RWPE1 (cell line): ENCODE measurements around the gene NXN.

Source experiments
- CTCF ChIA-PET: fragments of 350-600 bp; sonication (Branson Sonifier 250); formaldehyde crosslinking; extraction: SDS; loops from one replicate; lab custom pipeline; 2021; lab: Yijun Ruan, JAX
- POLR2A ChIA-PET: fragments of 400-600 bp; formaldehyde crosslinking; extraction: SDS; loops from one replicate; lab custom pipeline; 2020; ENCODE audit warnings: antibody characterized with exemption; ENCODE audit not compliant: low non-redundant PET; lab: Yijun Ruan, JAX
- DNase-seq: peaks from one replicate; pipeline ENCODE4 v3.0.0; 2012; ENCODE audit warnings: low spot score
- H3K27ac ChIP-seq: fragments of 450-650 bp; 2 replicates; pipeline ENCODE4 v1.5.1; 2017
- TF ChIP-seq, protein P1 (sequence below): fragments of 450-650 bp; conservative IDR thresholded peaks from 2 replicates; pipeline ENCODE4 v1.5.1; 2017; ENCODE audit warnings: low read depth, mild to moderate bottlenecking

NXN gene

GRCh38 chr17:1003972-1004768, 24.6 kb upstream of the NXN start:
- peak overlapping the region; percentile 78 for H3K27ac ChIP-seq
- TF ChIP-seq, protein P1, sequence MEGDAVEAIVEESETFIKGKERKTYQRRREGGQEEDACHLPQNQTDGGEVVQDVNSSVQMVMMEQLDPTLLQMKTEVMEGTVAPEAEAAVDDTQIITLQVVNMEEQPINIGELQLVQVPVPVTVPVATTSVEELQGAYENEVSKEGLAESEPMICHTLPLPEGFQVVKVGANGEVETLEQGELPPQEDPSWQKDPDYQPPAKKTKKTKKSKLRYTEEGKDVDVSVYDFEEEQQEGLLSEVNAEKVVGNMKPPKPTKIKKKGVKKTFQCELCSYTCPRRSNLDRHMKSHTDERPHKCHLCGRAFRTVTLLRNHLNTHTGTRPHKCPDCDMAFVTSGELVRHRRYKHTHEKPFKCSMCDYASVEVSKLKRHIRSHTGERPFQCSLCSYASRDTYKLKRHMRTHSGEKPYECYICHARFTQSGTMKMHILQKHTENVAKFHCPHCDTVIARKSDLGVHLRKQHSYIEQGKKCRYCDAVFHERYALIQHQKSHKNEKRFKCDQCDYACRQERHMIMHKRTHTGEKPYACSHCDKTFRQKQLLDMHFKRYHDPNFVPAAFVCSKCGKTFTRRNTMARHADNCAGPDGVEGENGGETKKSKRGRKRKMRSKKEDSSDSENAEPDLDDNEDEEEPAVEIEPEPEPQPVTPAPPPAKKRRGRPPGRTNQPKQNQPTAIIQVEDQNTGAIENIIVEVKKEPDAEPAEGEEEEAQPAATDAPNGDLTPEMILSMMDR = no peak
- POLR2A ChIA-PET = no interaction called here
- DNase-seq = no peak
- CTCF ChIA-PET = no interaction called here

DNA sequence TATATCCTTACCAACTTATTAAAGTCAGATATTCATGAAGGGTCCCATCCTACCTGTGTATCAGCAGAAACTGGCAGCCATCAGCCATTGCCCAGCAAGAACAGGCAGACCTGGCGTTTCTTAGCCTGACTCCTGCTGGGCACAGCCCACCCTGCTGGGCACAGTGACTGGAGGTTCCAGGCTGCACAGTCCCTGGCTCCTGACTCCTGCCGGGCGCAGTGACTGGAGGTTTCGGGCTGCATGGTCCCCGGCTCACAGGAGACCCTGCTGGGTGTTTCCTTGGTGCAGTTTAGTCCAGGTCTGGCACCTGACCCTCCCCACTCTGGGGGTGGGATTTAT, 24.0 kb upstream of the NXN start:
- TF ChIP-seq, protein P1 = no peak
- ChIA-PET CTCF (interaction anchor here (3.0 kb wide), 1 partner anchor 53 kb away, joined by 14 read pairs; no protein-coding TSS in a partner anchor), POLR2A (no interaction called here)
- H3K27ac ChIP-seq = peak overlapping the region; percentile 78
- DNase-seq = no peak

DNA sequence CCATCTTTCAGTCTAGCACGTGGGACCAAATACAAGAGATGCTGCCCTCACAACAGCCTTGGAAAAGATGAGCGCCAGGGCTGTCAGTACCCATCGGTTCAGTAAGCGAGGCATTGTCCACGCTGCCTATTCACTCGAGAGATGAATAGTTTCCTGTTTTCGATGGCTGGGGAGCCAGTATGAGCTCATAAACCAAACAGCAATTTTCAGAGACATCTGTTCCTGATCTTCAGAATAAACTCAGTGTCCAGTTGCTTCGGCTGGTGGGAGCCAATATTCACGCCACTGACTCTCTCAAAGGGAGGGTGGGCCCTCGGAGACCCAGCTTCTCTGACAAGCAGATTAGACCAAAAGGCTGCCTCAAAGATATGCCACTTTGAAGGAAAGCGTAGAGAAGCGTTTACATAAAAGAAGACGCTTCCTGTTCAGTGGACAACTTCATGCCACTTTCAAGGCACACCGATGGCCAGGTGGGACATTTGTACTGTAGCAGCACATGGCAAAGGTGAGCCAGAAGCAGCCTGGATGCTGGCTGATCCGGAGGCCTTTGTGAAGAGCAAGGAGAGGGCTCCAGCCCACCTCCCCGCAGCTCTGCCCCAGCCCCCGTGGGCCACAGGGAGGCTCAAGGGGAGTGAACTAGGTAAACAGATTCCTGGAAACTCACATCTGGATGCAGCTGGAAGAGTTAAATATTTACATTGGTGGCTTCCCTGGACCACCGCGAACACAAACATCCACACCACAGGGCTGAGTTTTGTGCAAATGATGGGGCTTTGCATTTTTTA, 23.4 kb upstream of the NXN start:
- 0 out of 2 replicates have a peak overlapping the region, but pooled peaks have one; percentile 9 for H3K27ac ChIP-seq
- no peak for DNase-seq
- POLR2A ChIA-PET = no interaction called here
- CTCF ChIA-PET = interaction anchor here (0.5 to 3.0 kb wide), 5 partner anchors 10 to 262 kb away, joined by 3 to 14 read pairs (median 3); no protein-coding TSS in a partner anchor
- TF ChIP-seq, protein P1 = no peak

GRCh38 chr17:1002412-1002753, 22.8 kb upstream of the NXN start:
- ChIA-PET CTCF (interaction anchor here (0.6 to 3.0 kb wide), 4 partner anchors 10 to 262 kb away, joined by 3 to 14 read pairs (median 3); no protein-coding TSS in a partner anchor), POLR2A (no interaction called here)
- TF ChIP-seq, protein P1 = no peak
- peak overlapping the region; percentile 58; the same call in 1 of the 2 replicates for H3K27ac ChIP-seq
- no peak for DNase-seq

DNA sequence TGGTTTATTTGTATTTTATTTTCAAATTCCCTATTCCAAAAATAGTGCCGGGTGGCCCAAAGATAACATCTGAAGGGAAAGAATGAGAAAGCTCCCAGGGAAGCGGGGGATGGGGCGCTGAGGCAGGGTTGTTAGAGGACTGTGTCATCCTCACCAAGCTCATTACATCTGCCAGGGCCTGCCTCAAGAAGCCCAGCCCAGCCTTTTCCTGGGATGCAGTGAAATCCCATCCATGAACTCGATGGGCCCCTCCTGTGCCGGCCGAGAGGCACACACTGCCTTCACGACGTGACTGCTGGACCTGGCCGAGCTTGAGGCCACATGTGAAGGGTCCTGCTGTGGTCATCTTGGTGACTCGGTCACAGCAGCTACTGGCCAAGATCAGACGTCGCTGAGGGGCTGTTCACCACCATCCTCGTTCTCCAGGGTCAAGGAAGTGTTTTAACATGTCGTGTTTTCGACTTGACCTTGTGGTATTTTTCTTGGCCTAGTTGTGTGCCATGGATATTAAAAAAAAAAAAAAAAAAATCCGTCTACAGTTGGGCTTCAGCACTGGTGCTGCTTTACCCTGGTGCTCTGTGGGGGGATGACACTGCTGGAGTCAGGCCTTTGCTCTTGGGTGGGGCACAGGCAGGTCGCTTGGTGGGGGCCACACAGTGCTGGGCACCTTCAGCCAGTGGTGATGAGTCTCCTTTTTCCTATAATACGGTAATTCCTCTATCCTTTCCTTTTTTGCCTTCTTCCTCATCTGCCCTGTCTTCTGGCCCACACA, 22.2 kb upstream of the NXN start:
- ChIA-PET CTCF (interaction anchor here (1.2 to 3.0 kb wide), 2 partner anchors 54 to 56 kb away, joined by 3 to 14 read pairs; no protein-coding TSS in a partner anchor), POLR2A (no interaction called here)
- H3K27ac ChIP-seq = peak overlapping the region; percentile 58
- TF ChIP-seq, protein P1 = no peak
- DNase-seq = no peak
